GM12878 (cell line): Measurements from ENCODE around the gene CAPN3. TPM values are rescaled to one million over a fixed set of nuclear protein-coding genes. Genes with fewer than 3 reads are reported as not detected.

ENCODE experiments used
- ATAC-seq: fragments of 200-7000 bp; cut with Tn5 transposase; 3 replicates; pipeline ENCODE4 v1.9.1; 2020; ENCODE audit warnings: mild to moderate bottlenecking, moderate library complexity
- BruUV-seq: library from RNA; stranded (reverse); fragments of 400-500 nt; replicated peaks from 2 replicates; lab custom pipeline; 2021; lab: Mats Ljungman, UMichigan
- CTCF ChIA-PET: fragments of 300-600 bp; sonication (Branson Sonifier 250); formaldehyde crosslinking; extraction: SDS; loops from one replicate; lab custom pipeline; 2021; ENCODE audit warnings: inconsistent platforms; lab: Yijun Ruan, JAX
- POLR2A ChIA-PET: fragments of 350-600 bp; formaldehyde crosslinking; extraction: SDS; loops from one replicate; lab custom pipeline; 2021; ENCODE audit warnings: inconsistent platforms; lab: Charles Lee
- RAD21 ChIA-PET: fragments of 300-600 bp; sonication (Branson Sonifier 250); formaldehyde crosslinking; loops from one replicate; lab custom pipeline; 2023; ENCODE audit warnings: antibody characterized with exemption; ENCODE audit not compliant: unreplicated experiment; lab: Charles Lee
- SMC1A ChIA-PET: fragments of 300-600 bp; sonication (Branson Sonifier 250); formaldehyde crosslinking; loops from one replicate; lab custom pipeline; 2023; ENCODE audit not compliant: unreplicated experiment, uncharacterized antibody; lab: Charles Lee
- DNase-seq: peaks from one replicate; pipeline ENCODE4 v3.0.0-alpha.2; 2011; ENCODE audit warnings: low read depth, low spot score
- FAIRE-seq: peaks from 3 replicates; lab custom pipeline; 2011; peaks lifted over from hg19 to GRCh38; lab: Jason Lieb, UNC
- H2AFZ ChIP-seq: 2 replicates; pipeline ENCODE4 v1.6.0; 2011; ENCODE audit warnings: low read depth, low read length, control low read depth; ENCODE audit not compliant: control insufficient read depth
- H3K27ac ChIP-seq: 2 replicates; pipeline ENCODE4 v1.5.1; 2011; ENCODE audit warnings: control low read depth; ENCODE audit not compliant: control insufficient read depth, insufficient read depth
- H3K27me3 ChIP-seq, 2 experiments: replicated peaks in 1 of 2; 2 replicates each; pipeline versions ENCODE4 v1.6.0 to v1.6.1; 2011; ENCODE audit warnings: low read length in 1 of 2; ENCODE audit not compliant: control insufficient read depth in 2 of 2, insufficient read depth in 2 of 2
- H3K36me3 ChIP-seq, 2 experiments: 2 replicates each; pipeline ENCODE4 v1.5.1; 2011; ENCODE audit warnings: low read length in 1 of 2; ENCODE audit not compliant: control insufficient read depth in 2 of 2, insufficient read depth in 2 of 2
- H3K4me1 ChIP-seq: 2 replicates; pipeline ENCODE4 v1.6.1; 2011; ENCODE audit warnings: mild to moderate bottlenecking, low read length, moderate library complexity, mixed read lengths; ENCODE audit not compliant: control insufficient read depth, insufficient read depth
- H3K4me2 ChIP-seq: 2 replicates; pipeline ENCODE4 v1.6.0; 2011; ENCODE audit warnings: control low read depth; ENCODE audit not compliant: control insufficient read depth, insufficient read depth
- H3K4me3 ChIP-seq: fragments of 200-600 bp; sonication (generic); 2 replicates; pipeline ENCODE4 v1.5.1; 2016
- H3K79me2 ChIP-seq: 2 replicates; pipeline ENCODE4 v1.6.0; 2011; ENCODE audit warnings: low read length; ENCODE audit not compliant: control insufficient read depth, insufficient read depth
- H3K9ac ChIP-seq: 2 replicates; pipeline ENCODE4 v1.8.0; 2011; ENCODE audit warnings: low read length, control low read depth, mixed read lengths; ENCODE audit not compliant: control insufficient read depth, insufficient read depth
- H3K9me3 ChIP-seq: replicated peaks from 3 replicates; pipeline ENCODE4 v1.5.1; 2011; ENCODE audit warnings: mild to moderate bottlenecking, low read length; ENCODE audit not compliant: control insufficient read depth, insufficient read depth
- H4K20me1 ChIP-seq: 2 replicates; pipeline ENCODE4 v1.6.0; 2011; ENCODE audit not compliant: control insufficient read depth, insufficient read depth
- BACH1 ChIP-seq: fragments of 450-650 bp; IDR thresholded peaks from 2 replicates; pipeline ENCODE4 v1.6.1; 2017; ENCODE audit warnings: mild to moderate bottlenecking, borderline replicate concordance
- CREM ChIP-seq: IDR thresholded peaks from 2 replicates; pipeline ENCODE4 v1.6.1; 2014; ENCODE audit warnings: antibody characterized with exemption, low read depth
- HCFC1 ChIP-seq: fragments of 150-350 bp; IDR thresholded peaks from 2 replicates; pipeline ENCODE4 v1.6.1; 2014; ENCODE audit warnings: low read length
- HDAC2 ChIP-seq: fragments of 200-600 bp; sonication (generic); IDR thresholded peaks from 2 replicates; pipeline ENCODE4 v1.6.1; 2017
- IKZF2 ChIP-seq, 2 experiments: fragments of 450-650 bp; IDR thresholded peaks; 2 replicates each; pipeline ENCODE4 v1.6.1; 2017; ENCODE audit warnings: mild to moderate bottlenecking in 2 of 2, moderate library complexity in 2 of 2
- MYC ChIP-seq: IDR thresholded peaks from 2 replicates; pipeline ENCODE4 v1.6.1; 2011; ENCODE audit warnings: mild to moderate bottlenecking, low read length, moderate library complexity, inconsistent platforms; ENCODE audit not compliant: insufficient read depth, insufficient replicate concordance, insufficient read length, severe bottlenecking
- RB1 ChIP-seq: fragments of 450-650 bp; formaldehyde crosslinking; IDR thresholded peaks from 2 replicates; pipeline ENCODE4 v1.6.1; 2017; ENCODE audit warnings: mild to moderate bottlenecking, borderline replicate concordance
- TARDBP ChIP-seq: IDR thresholded peaks from 2 replicates; pipeline ENCODE4 v1.6.1; 2016; ENCODE audit warnings: borderline replicate concordance
- ZBED1 ChIP-seq: IDR thresholded peaks from 2 replicates; pipeline ENCODE4 v1.6.1; 2016; ENCODE audit warnings: borderline replicate concordance
- ZNF207 ChIP-seq: fragments of 450-650 bp; IDR thresholded peaks from 2 replicates; pipeline ENCODE4 v1.6.1; 2014; ENCODE audit warnings: antibody characterized with exemption, mild to moderate bottlenecking, borderline replicate concordance
- ZNF217 ChIP-seq: fragments of 450-650 bp; IDR thresholded peaks from 2 replicates; pipeline ENCODE4 v1.6.1; 2017; ENCODE audit warnings: antibody characterized with exemption, mild to moderate bottlenecking
- WGBS: methylation state at CpG from one replicate; pipeline ENCODE4 v1.1.6; 2016; ENCODE audit warnings: low lambda C conversion rate; ENCODE audit not compliant: insufficient replicate concordance, insufficient coverage; ENCODE audit errors: missing lambda C conversion rate; 5-methylcytosine and 5-hydroxymethylcytosine counted together
- in situ Hi-C: fragments of 300-500 bp; cut with MboI; formaldehyde crosslinking; loops from 9 replicates; pipeline ENCODE4 v1.14.3; 2018; ENCODE audit warnings: mixed read lengths
- intact Hi-C: fragments of 100-400 bp; cut with micrococcal nuclease; formaldehyde crosslinking; loops from one replicate; pipeline ENCODE4 v1.14.2; 2022; ENCODE audit not compliant: unreplicated experiment
- polyA plus RNA-seq, 11 experiments: library from polyadenylated mRNA; depleted of rRNA in 4 of 11; unstranded in 6 of 11; stranded (reverse) in 5 of 11; fragments of >200 nt; fragmentation: Nextera tagmentation in 4 of 11; fragmentation: Illumina TruSeq in 1 of 11; extraction: Ambion mirVana in 4 of 11; extraction: Trizol in 1 of 11; gene quantifications; 1 replicate in 1 of 11; 2 replicates in 10 of 11; pipeline versions ENCODE4 v1.2.1 to v1.2.3, GENCODE V29; 2011 to 2016; ENCODE audit warnings: inconsistent platforms in 2 of 11, missing spikeins in 2 of 11, low read depth in 1 of 11
- total RNA-seq, 4 experiments: library from RNA; depleted of rRNA in 3 of 4; stranded (reverse); fragments of >200 nt in 3 of 4; fragmentation: Illumina TruSeq in 1 of 4; extraction: Trizol in 1 of 4; gene quantifications; 2 replicates each; pipeline versions ENCODE4 v1.2.1 to v1.2.3, GENCODE V29; 2013 to 2021
- TF ChIP-seq, protein P1 (sequence below): fragments of 450-650 bp; IDR thresholded peaks from 2 replicates; pipeline ENCODE4 v1.6.1; 2016; ENCODE audit warnings: mild to moderate bottlenecking
- TF ChIP-seq, protein P2 (sequence below): IDR thresholded peaks from 2 replicates; pipeline ENCODE4 v1.6.1; 2012; ENCODE audit warnings: low read depth, low read length, improper control_type of control experiment

Gene CAPN3
- total and polyA plus RNA-seq, 10 of the 15 experiments (the other 5 are each of a cell fraction or from before 2014, with no cell fraction given), result 1.1 to 3.8 (median 2.4) TPM

DNA sequence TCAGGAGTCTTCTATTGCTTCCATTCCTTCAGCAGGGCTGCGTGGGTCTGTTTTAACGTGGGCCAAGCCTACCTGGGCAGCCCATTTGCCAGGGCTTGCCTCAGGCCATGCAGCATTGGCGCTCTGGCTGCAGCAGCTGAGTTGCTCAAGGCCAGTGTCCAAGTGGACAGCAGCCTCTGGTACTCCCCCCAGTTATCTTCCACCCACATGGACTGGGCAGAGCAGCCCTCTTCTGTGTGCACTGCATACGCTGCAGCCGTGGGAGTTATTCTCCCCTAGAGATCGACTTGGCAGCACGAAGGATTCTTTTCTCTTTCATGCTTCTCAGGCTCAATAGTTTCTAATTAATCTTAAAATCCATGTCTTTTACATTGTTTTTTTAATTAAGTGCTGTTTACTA lies 6.9 kb upstream of the CAPN3 start:
- SMC1A ChIA-PET, result no interaction called here
- Histone ChIP-seq H4K20me1 (no peaks in the 10 kb centered on the region), H3K9ac (no peak overlapping the region), H3K4me2 (no peak overlapping the region), H3K9me3 (no peaks in the 10 kb centered on the region), H3K27me3 (no peaks in the 10 kb centered on the region), H3K79me2 (no peaks in the 10 kb centered on the region), H3K4me3 (no peak overlapping the region), H2AFZ (no peak overlapping the region), H3K4me1 (no peaks in the 10 kb centered on the region), H3K27ac (no peak overlapping the region), H3K36me3 (peaks cover 0 to 3% of the 10 kb centered on the region in 2 experiments; a peak in 1 of 4 replicates)
- no TSS peak for BruUV-seq
- DNase-seq, result no peak
- no peak for FAIRE-seq
- TF ChIP-seq MYC, result no peak
- TF ChIP-seq IKZF2 (IDR thresholded peaks at IDR 0.05), result no peak
- no peak for TF ChIP-seq HCFC1
- TF ChIP-seq ZBED1, result no peak
- no peak for TF ChIP-seq BACH1
- TF ChIP-seq HDAC2, result no peak
- TF ChIP-seq RB1, result no peak
- 94% methylated on average over 7 of the region's 7 CpGs for WGBS
- CTCF ChIA-PET, result no interaction called here
- POLR2A ChIA-PET, result no interaction called here
- RAD21 ChIA-PET, result no interaction called here
- in situ Hi-C loops (no loop called here), intact Hi-C loops (no loop called here)
- ATAC-seq, result no peak

DNA sequence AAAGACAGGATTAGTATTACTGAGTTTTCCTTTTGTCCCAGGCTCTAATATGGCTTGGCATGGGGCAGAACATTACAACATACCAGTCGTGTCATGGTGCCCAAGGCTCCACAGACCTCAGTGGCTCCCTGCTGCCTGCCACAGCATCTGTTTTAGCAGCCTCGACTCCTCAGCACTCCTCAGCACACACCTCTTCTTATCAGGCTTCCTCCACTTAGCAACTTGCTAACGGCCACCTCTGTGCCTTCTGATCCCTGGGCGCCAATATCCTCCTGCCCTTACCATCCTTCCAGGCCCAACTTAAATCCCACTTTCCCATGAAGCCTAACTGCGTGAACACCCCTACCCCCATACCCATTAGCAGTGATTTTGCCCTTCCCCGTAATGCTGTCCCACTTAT lies 6.2 kb upstream of the CAPN3 start:
- H3K4me1 ChIP-seq, result no peaks in the 10 kb centered on the region
- H3K9ac ChIP-seq, result no peak overlapping the region
- no peaks in the 10 kb centered on the region for H3K79me2 ChIP-seq
- no peaks in the 10 kb centered on the region for H3K27me3 ChIP-seq
- in situ Hi-C loops (no loop called here), intact Hi-C loops (no loop called here)
- TF ChIP-seq, protein P1, sequence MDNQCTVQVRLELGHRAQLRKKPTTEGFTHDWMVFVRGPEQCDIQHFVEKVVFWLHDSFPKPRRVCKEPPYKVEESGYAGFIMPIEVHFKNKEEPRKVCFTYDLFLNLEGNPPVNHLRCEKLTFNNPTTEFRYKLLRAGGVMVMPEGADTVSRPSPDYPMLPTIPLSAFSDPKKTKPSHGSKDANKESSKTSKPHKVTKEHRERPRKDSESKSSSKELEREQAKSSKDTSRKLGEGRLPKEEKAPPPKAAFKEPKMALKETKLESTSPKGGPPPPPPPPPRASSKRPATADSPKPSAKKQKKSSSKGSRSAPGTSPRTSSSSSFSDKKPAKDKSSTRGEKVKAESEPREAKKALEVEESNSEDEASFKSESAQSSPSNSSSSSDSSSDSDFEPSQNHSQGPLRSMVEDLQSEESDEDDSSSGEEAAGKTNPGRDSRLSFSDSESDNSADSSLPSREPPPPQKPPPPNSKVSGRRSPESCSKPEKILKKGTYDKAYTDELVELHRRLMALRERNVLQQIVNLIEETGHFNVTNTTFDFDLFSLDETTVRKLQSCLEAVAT, result no peak
- TF ChIP-seq ZNF217 (no peak), CREM (no peak), TARDBP (no peak), ZNF207 (no peak)
- TF ChIP-seq, protein P2, sequence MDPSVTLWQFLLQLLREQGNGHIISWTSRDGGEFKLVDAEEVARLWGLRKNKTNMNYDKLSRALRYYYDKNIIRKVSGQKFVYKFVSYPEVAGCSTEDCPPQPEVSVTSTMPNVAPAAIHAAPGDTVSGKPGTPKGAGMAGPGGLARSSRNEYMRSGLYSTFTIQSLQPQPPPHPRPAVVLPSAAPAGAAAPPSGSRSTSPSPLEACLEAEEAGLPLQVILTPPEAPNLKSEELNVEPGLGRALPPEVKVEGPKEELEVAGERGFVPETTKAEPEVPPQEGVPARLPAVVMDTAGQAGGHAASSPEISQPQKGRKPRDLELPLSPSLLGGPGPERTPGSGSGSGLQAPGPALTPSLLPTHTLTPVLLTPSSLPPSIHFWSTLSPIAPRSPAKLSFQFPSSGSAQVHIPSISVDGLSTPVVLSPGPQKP, result no peak
- ATAC-seq (no peak), DNase-seq (no peak), FAIRE-seq (no peak)
- no peak overlapping the region for H3K4me3 ChIP-seq
- ChIA-PET RAD21 (no interaction called here), CTCF (no interaction called here), POLR2A (no interaction called here), SMC1A (no interaction called here)
- H3K4me2 ChIP-seq, result no peak overlapping the region
- peaks cover 0 to 3% of the 10 kb centered on the region in 2 experiments; a peak in 1 of 4 replicates for H3K36me3 ChIP-seq
- H3K9me3 ChIP-seq, result no peaks in the 10 kb centered on the region
- H3K27ac ChIP-seq, result no peak overlapping the region
- H4K20me1 ChIP-seq, result no peaks in the 10 kb centered on the region
- WGBS, result 82% methylated on average over 6 of the region's 6 CpGs
- H2AFZ ChIP-seq, result no peak overlapping the region
- BruUV-seq, result no TSS peak
